ENCODE results near the gene IDI2. TPM values are rescaled to one million over a fixed set of nuclear protein-coding genes. Genes with fewer than 3 reads are reported as not detected.

Gene IDI2
- total RNA-seq, 1 experiment from 2014 or later = not detected

- TF ChIP-seq, protein P1, sequence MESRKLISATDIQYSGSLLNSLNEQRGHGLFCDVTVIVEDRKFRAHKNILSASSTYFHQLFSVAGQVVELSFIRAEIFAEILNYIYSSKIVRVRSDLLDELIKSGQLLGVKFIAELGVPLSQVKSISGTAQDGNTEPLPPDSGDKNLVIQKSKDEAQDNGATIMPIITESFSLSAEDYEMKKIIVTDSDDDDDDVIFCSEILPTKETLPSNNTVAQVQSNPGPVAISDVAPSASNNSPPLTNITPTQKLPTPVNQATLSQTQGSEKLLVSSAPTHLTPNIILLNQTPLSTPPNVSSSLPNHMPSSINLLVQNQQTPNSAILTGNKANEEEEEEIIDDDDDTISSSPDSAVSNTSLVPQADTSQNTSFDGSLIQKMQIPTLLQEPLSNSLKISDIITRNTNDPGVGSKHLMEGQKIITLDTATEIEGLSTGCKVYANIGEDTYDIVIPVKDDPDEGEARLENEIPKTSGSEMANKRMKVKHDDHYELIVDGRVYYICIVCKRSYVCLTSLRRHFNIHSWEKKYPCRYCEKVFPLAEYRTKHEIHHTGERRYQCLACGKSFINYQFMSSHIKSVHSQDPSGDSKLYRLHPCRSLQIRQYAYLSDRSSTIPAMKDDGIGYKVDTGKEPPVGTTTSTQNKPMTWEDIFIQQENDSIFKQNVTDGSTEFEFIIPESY (IDR thresholded peaks at IDR 0.05; ENCODE audit: extremely low read depth, insufficient replicate concordance, low read length) = no peak
- TF ChIP-seq FOSL1 (IDR thresholded peaks at IDR 0.05; ENCODE audit: low read depth) (no peak), POLR2AphosphoS5 (IDR thresholded peaks at IDR 0.05; ENCODE audit: low read depth, low read length) (no peak), CBX3 (IDR thresholded peaks at IDR 0.05; ENCODE audit: low read depth) (no peak), ZFX (IDR thresholded peaks at IDR 0.05) (no peak), EZH2 (IDR thresholded peaks at IDR 0.05) (no peak), RAD21 (IDR thresholded peaks at IDR 0.05; ENCODE audit: low read depth) (no peak), CEBPB (IDR thresholded peaks at IDR 0.05; ENCODE audit: low read depth) (no peak), JUND (IDR thresholded peaks at IDR 0.05) (no peak), SP1 (IDR thresholded peaks at IDR 0.05; ENCODE audit: low read depth) (no peak), CTCF (IDR thresholded peaks at IDR 0.05 in 2 of 3, conservative IDR thresholded peaks at IDR 0.05 in 1 of 3; ENCODE audit: borderline replicate concordance in 1 of 3, insufficient read depth in 1 of 3, low read depth in 2 of 3, low read length in 2 of 3) (no peak), EZH2phosphoT487 (IDR thresholded peaks at IDR 0.05; ENCODE audit: borderline replicate concordance) (no peak), ZNF274 (IDR thresholded peaks at IDR 0.05; ENCODE audit: low read depth, low read length) (no peak), SIN3A (IDR thresholded peaks at IDR 0.05; ENCODE audit: low read depth) (no peak), YY1 (IDR thresholded peaks at IDR 0.05; ENCODE audit: extremely low read depth, insufficient replicate concordance, low read depth, low read length) (no peak)
- TF ChIP-seq, protein P2, sequence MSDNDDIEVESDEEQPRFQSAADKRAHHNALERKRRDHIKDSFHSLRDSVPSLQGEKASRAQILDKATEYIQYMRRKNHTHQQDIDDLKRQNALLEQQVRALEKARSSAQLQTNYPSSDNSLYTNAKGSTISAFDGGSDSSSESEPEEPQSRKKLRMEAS (IDR thresholded peaks at IDR 0.05) = no peak
- TF ChIP-seq, protein P3, sequence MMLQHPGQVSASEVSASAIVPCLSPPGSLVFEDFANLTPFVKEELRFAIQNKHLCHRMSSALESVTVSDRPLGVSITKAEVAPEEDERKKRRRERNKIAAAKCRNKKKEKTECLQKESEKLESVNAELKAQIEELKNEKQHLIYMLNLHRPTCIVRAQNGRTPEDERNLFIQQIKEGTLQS (IDR thresholded peaks at IDR 0.05) = no peak
- Histone ChIP-seq H3K9me2 (ENCODE audit: insufficient read depth) (no peaks in the 10 kb centered on the region), H3K79me2 (ENCODE audit: insufficient read depth, low read length) (peaks cover 5% of the 10 kb centered on the region; the same call in 1 of the 2 replicates), H3K4me1 (ENCODE audit: control insufficient read depth in 1 of 2, insufficient read depth in 2 of 2, low read length in 2 of 2) (no peaks in the 10 kb centered on the region), H2AFZ (ENCODE audit: low read depth, low read length, poor library complexity, severe bottlenecking) (no peak overlapping the region), H4K20me1 (ENCODE audit: insufficient read depth) (no peaks in the 10 kb centered on the region), H3K4me3 (replicated peaks in 1 of 2; ENCODE audit: low read depth in 1 of 2, low read length in 2 of 2) (no peak overlapping the region), H3K27me3 (ENCODE audit: insufficient read depth, low read length) (no peaks in the 10 kb centered on the region), H3K36me3 (ENCODE audit: control insufficient read depth in 1 of 2, insufficient read depth in 2 of 2, low read length in 2 of 2) (peaks cover 26 to 36% of the 10 kb centered on the region in 2 experiments), H3K4me2 (ENCODE audit: low read length) (no peak overlapping the region), H3K9ac (ENCODE audit: low read length) (no peak overlapping the region), H3K27ac (ENCODE audit: low read depth, low read length) (no peak overlapping the region), H3K9me3 (ENCODE audit: control insufficient read depth in 1 of 2, insufficient read depth in 1 of 2, low read depth in 1 of 2, low read length in 2 of 2) (no peaks in the 10 kb centered on the region)
- RAD21 ChIA-PET (ENCODE audit: low non-redundant PET in 1 of 2, low total read pairs in 2 of 2, uncharacterized antibody in 2 of 2, unreplicated experiment in 2 of 2) = no interaction called here
- POLR2A ChIA-PET = no interaction called here
- peak; percentile 39; the same call in 1 of the 2 replicates for ATAC-seq
- DNase-seq (ENCODE audit: low read depth, low spot score) = no peak
- no TSS peak for BruUV-seq (replicated peaks)
- intact Hi-C loops (cut with micrococcal nuclease) = no loop called here
- CTCF ChIA-PET = no interaction called here
Measured at GRCh38 chr10:1020460-1020859, 5.2 kb downstream of the IDI2 start.
